ENCODE results near the gene TBCK.

DNA sequence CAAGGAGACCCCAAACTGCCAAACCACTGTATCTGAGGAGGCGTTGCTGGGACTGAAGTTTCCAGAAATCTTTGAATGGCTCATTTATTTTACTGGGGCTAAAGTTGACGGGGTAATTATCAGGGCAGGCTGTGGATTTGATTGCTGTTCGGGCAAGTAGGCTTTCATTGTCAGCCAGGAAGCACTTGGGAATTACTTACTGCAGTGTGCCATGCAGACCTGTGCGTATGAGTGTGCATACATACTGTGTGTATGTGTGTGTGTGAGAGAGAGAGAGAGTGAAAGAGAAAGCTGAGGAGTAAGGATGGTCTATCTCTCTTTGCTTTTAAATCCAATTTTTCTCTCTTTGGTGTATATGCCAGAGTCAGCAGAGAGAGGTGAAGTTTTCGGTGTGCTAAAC lies 298.0 kb downstream of the TBCK start:
- TF ChIP-seq, protein P1, sequence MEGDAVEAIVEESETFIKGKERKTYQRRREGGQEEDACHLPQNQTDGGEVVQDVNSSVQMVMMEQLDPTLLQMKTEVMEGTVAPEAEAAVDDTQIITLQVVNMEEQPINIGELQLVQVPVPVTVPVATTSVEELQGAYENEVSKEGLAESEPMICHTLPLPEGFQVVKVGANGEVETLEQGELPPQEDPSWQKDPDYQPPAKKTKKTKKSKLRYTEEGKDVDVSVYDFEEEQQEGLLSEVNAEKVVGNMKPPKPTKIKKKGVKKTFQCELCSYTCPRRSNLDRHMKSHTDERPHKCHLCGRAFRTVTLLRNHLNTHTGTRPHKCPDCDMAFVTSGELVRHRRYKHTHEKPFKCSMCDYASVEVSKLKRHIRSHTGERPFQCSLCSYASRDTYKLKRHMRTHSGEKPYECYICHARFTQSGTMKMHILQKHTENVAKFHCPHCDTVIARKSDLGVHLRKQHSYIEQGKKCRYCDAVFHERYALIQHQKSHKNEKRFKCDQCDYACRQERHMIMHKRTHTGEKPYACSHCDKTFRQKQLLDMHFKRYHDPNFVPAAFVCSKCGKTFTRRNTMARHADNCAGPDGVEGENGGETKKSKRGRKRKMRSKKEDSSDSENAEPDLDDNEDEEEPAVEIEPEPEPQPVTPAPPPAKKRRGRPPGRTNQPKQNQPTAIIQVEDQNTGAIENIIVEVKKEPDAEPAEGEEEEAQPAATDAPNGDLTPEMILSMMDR (conservative IDR thresholded peaks at IDR 0.05; ENCODE audit: low read length), result no peak
- TF ChIP-seq EZH2phosphoT487 (IDR thresholded peaks at IDR 0.05; ENCODE audit: borderline replicate concordance), result no peak

Measured in Loucy (cell line).